ENCODE data around the gene CDC25C. TPM values are rescaled to one million over a fixed set of nuclear protein-coding genes. Genes with fewer than 3 reads are reported as not detected.

CDC25C gene
- polyA plus RNA-seq, 1 of the 3 experiments (the other 2 are of a cell fraction), result 5.2 TPM

- Histone ChIP-seq H3K9me2 (no peaks in the 10 kb centered on the region), H4K20me1 (ENCODE audit: insufficient read depth) (no peaks in the 10 kb centered on the region), H3K9me3 (no peaks in the 10 kb centered on the region), H3K9ac (no peak overlapping the region), H2AFZ (ENCODE audit: low read depth) (no peak overlapping the region), H3F3A (replicated peaks; ENCODE audit: insufficient read depth) (no peaks in the 10 kb centered on the region), H3K27ac (ENCODE audit: low read depth in 2 of 2, low read length in 1 of 2) (no peak overlapping the region), H3K79me2 (ENCODE audit: insufficient read depth) (no peaks in the 10 kb centered on the region), H3K36me3 (replicated peaks in 1 of 2; ENCODE audit: control insufficient read depth in 1 of 2, insufficient read depth in 2 of 2, low read length in 1 of 2) (no peaks in the 10 kb centered on the region), H3K4me1 (ENCODE audit: control insufficient read depth in 1 of 2, insufficient read depth in 2 of 2, low read depth in 1 of 2, low read length in 1 of 2) (peaks cover 0 to 10% of the 10 kb centered on the region in 2 experiments; a peak in 1 of 4 replicates), H3K4me3 (ENCODE audit: low read depth in 2 of 2, low read length in 1 of 2) (no peak overlapping the region), H3K27me3 (ENCODE audit: insufficient read depth) (peaks cover 8% of the 10 kb centered on the region; the same call in 1 of the 2 replicates), H3K4me2 (no peak overlapping the region)
- TF ChIP-seq FOSL2 (IDR thresholded peaks at IDR 0.05; ENCODE audit: borderline replicate concordance, low read depth), result no peak
- TF ChIP-seq USF2 (IDR thresholded peaks at IDR 0.05; ENCODE audit: borderline replicate concordance, low read depth, low read length), result no peak
- no peak for TF ChIP-seq RFX5 (IDR thresholded peaks at IDR 0.05; ENCODE audit: low read length)
- no peak for TF ChIP-seq IRF3 (IDR thresholded peaks at IDR 0.05; ENCODE audit: low read depth, low read length)
- no peak for TF ChIP-seq ZBTB33 (IDR thresholded peaks at IDR 0.05; ENCODE audit: borderline replicate concordance, low read depth)
- no peak for TF ChIP-seq PBX3 (IDR thresholded peaks at IDR 0.05)
- TF ChIP-seq REST (IDR thresholded peaks at IDR 0.05; ENCODE audit: low read depth, low read length), result no peak
- no peak for TF ChIP-seq MEF2A (IDR thresholded peaks at IDR 0.05; ENCODE audit: borderline replicate concordance, low read depth)
- TF ChIP-seq TCF12 (IDR thresholded peaks at IDR 0.05), result no peak
- no peak for TF ChIP-seq NRF1 (IDR thresholded peaks at IDR 0.05; ENCODE audit: low read depth, low read length)
- no peak for TF ChIP-seq POLR2AphosphoS5 (IDR thresholded peaks at IDR 0.05; ENCODE audit: low read depth, low read length)
- TF ChIP-seq FOXJ3 (CRISPR knock-in tag; IDR thresholded peaks at IDR 0.05), result no peak
- TF ChIP-seq MAX (IDR thresholded peaks at IDR 0.05; ENCODE audit: low read depth), result no peak
- TF ChIP-seq EP300 (IDR thresholded peaks at IDR 0.05; ENCODE audit: borderline replicate concordance in 1 of 2, low read depth in 1 of 2, low read length in 1 of 2), result no peak
- TF ChIP-seq NFIC (IDR thresholded peaks at IDR 0.05; ENCODE audit: borderline replicate concordance), result no peak
- no peak for TF ChIP-seq JUND (IDR thresholded peaks at IDR 0.05)
- no peak for TF ChIP-seq ELF1 (IDR thresholded peaks at IDR 0.05)
- no peak for TF ChIP-seq GABPA (IDR thresholded peaks at IDR 0.05; ENCODE audit: low read depth)
- no peak for TF ChIP-seq MXI1 (IDR thresholded peaks at IDR 0.05; ENCODE audit: low read depth, low read length)
- TF ChIP-seq TAF1 (IDR thresholded peaks at IDR 0.05; ENCODE audit: borderline replicate concordance, low read depth, low read length), result no peak
- 87% methylated on average over 4 of the region's 4 CpGs for WGBS (ENCODE audit: low lambda C conversion rate)
- no peak for DNase-seq
- POLR2A ChIA-PET, result interaction anchor here (1.1 kb wide), 1 partner anchor 30 kb away, joined by 3 read pairs; no protein-coding TSS in a partner anchor
- CTCF ChIA-PET, result interaction anchor here (2.4 kb wide), 1 partner anchor 24 kb away, joined by 13 read pairs; no protein-coding TSS in a partner anchor
Measured at GRCh38 chr5:138246334-138246733, 85.3 kb downstream of the CDC25C start.

All from SK-N-SH (cell line).